GM19324 (cell line): Measurements from ENCODE around the gene DHDDS.
"Not testable (repeated sequence)": the region's sequence is repeated elsewhere in the genome, so short reads cannot be mapped to it uniquely, and the experiment has no call there.

Experiments
- ATAC-seq: cut with Tn5 transposase; IDR thresholded peaks from one replicate; pipeline ENCODE4 v1.9.1; 2021; ENCODE audit warnings: mild to moderate bottlenecking, moderate library complexity; ENCODE audit not compliant: unreplicated experiment, low FRiP score

The DHDDS gene

DNA sequence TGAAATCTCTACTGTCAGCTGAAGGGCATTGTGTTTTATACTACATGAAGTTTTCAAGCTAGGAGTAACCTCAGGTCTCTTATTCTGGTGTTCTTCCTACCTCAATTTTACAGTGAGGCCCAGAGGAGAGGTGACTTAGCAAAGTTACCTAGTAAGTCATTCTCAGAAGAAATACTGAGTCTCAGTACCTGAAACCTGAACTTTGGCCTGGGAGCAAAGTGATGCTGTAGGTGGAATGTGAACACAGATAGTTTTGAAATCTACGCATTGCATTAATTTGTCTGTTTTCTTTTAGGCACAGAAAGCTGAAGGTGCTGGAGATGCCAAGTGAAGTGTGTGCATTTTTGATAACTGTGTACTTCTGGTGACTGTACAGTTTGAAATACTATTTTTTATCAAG, 42.7 kb downstream of the DHDDS start:
- no peak for ATAC-seq

GRCh38 chr1:26475989-26476388, 43.9 kb downstream of the DHDDS start:
- no peak for ATAC-seq

DNA sequence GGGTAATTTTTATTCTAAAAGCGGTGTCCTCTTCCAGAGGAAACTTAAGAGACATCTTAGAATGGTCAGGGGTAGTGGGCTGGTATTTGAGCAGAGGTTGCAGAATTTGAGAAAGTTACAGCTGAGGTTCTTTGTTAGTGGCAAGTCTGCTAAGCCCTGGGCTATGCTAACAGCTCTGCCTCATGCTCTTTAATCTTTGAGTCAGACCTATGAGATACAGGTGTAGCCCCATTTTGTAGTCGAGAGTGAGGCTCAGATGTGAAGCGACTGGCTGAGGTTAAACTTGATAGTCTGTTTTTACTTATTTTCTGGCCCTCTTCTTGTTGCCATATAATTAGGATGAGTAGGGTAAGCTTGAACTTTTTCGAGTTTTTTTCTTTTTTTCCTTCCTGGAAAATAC, 44.8 kb downstream of the DHDDS start:
- ATAC-seq = no peak

DNA sequence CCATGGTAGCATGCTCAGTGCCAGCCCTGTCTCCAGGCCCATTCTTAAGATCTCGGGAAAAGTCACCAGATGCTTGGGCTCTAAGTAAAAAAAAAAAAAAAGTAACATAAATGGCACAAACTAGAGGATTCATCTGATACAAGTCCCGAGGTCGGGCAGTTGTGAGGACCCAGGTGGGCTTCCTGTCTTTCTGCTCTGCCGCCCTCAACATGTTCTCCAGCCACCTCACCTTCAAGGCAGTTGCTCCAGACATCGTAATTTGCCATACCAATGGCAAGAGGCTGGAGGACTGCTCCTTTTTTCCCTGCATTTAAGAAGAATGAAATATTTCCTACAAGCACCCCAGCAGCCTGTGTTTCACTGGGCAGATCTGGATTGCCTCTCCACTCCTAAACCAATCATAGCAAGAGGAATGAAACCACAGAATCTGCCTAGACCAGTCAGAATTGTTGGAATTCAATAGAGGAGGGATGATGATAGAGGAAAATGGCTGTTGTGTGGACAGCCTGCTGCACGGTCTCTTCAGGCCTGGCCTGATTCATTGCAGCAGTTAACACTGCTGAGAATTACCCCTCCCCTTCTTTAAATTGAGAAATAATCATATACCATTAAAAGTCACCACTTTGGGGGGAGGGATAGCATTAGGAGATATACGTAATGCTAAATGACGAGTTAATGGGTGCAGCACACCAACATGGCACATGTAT, 45.5 kb downstream of the DHDDS start:
- no peak for ATAC-seq

DNA sequence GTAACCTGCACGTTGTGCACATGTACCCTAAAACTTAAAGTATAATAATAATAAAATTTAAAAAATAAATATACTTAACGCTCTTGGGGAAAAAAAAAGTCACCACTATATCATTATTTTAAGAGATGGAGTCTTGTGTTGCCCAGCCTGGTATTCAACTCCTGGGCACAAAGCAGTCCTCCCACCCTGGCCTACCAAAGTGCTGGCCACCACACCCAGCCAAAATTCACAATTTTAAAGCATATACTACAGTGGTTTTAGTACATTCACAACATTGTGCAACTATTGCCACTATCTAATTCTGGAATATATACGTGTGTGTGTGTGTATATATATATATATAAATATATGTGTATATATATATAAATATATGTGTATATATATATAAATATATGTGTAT, 46.0 kb downstream of the DHDDS start:
- no peak for ATAC-seq

GRCh38 chr1:26478988-26479387, 46.9 kb downstream of the DHDDS start:
- ATAC-seq = no peak

DNA sequence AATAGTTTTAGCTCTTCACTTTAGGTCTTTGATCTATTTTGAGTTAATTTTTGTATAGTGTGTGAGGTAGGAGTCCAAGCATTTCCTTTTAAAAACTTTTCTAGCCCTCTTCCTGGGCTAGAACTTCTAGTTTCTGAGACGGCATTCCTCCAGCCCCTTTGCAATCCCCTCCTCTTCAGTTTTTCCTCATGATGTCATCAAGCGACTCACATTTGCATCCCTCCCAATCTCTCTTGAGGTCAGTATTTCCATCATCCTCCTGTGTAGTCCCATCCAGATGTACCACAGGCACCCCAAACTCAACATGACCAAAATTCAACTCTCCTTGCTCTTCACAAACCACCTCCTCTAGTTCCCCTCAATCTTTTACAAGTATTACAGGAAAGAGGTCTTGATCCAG, 50.8 kb downstream of the DHDDS start:
- no peak for ATAC-seq

DNA sequence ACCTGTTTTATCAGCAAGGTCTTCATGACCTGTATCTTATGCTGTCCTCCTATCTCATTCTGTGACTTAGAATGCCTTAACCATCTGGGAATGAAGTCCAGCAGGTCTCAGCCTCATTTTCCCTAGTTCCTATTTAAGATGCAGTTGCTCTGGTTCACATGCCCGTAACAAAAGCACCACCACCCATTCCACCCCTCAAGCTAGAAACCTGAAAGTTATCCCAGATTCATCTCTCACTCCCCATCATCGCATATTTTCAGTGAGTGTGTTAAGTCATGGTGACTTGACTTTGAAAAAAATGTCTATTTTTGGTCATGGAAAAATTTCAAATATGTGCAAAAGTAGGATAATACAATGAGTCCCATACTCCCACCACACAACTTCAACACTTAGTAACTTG, 51.9 kb downstream of the DHDDS start:
- no peak for ATAC-seq

DNA sequence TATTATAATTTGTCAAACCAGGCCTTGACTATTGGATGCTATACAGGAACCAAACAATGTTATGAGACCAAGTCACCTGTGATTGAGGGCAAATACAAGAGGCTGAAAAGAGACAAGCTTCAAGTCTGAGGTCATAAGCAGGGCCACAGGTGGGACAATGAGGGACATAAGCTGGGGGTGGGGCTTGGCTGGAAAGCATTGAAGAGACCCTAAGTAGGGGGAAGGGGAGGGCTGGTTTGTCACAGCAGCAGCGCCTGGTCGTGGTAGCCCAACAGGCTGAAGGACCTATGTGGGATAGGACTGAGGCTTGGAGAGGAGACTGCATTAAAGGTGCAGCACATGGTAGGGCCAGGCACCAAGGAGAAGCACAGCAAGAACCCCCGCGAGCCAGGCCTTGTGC, 58.0 kb downstream of the DHDDS start:
- no peak for ATAC-seq

GRCh38 chr1:26493267-26493666, 61.1 kb downstream of the DHDDS start:
- ATAC-seq = no peak

GRCh38 chr1:26493938-26494337, 61.8 kb downstream of the DHDDS start:
- ATAC-seq = no peak

DNA sequence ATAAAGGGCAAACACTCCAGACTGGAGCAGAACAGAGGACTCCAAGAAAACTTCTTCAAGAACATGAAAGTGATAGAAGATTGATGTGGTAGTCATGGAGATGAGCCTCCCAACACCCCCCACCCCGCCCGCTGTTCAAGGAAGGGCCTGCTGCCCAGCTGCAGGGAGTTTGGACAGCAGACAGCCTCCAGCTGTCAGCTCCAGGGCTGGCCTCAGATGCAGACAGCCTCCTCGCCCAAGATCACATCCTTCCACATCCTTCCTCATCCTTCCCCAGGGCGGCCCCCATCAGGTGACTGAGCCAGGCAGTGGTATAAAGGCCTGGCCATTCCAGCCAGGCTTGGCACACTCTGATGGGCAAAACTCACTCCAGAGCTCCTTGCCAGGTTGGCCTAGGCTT, 64.7 kb downstream of the DHDDS start:
- ATAC-seq = no peak

- ATAC-seq = no peak
These were observed 66.8 kb downstream of the DHDDS start for GRCh38 chr1:26498894-26499293.

GRCh38 chr1:26500488-26501175, 68.5 kb downstream of the DHDDS start:
- ATAC-seq = peak; percentile 70

DNA sequence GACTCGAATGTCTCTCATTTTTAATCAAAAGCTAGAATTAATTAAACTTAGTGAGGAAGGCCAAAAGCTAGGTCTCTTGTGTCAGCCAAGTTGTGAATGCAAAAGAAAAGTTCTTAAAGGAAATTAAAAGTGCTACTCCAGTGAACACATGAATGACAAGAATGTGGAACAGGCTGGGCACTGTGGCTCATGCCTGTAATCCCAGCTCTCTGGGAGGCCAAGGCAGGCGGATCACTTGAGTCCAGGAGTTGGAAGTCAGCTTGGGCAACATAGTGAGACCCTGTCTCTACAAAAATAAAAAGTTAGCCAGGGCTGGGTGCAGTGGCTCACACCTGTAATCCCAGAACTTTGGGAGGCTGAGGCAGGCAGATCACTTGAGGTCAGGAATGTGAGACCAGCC, 78.6 kb downstream of the DHDDS start:
- not testable (repeated sequence) for ATAC-seq

DNA sequence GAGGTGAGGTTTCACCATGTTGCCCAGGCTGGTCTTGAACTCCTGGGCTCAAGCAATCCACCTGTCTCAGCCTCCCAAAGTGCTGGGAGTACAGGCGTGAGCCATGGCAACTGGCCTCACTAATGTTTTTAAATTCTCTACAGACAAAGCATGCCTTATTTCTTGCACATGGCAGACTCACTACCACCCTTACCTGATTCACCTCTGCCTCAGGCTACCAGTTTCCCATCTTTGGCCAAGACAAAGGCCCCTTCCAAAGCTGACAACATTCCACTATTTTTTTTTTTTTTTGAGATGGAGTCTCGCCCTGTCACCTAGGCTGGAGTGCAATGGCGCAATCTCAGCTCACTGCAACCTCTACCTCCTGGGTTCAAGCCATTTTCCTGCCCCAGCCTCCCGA, 83.7 kb downstream of the DHDDS start:
- not testable (repeated sequence) for ATAC-seq

DNA sequence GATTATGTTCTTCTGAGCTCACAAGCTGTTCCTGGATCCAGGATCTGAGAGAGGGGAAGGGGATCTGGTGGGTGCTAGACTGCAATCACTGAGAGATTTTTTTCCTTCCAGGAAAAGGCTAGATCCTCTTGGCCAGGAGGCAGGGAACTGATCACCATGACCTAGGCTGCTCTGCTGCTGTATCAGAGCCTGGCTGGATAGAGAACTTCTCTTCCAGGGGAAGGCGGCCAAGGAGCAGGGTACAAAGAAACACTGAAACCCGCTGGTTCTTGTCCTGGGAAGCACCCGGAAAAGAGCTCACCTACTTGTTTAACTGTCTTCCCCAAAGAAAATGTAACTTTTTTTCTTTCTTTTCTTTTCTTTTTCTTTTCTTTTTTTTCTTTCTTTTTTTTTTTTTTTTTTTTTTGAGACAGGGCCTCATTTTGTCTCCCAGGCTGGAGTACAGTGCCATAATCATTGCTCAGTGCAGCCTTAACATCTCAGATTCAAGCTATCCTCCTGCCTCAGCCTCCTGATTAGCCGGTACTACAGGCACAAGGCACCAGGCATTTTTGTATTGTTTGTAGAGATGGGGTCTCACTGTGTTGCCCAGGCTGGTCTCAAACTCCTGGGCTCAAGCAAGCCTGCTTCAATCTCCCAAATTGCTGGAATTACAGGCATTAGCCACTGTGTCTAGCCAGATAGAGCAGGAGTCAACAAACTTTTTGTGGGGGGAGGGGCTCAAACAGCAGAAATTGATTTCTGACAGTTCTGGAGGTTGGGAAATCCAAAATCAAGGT, 85.1 kb downstream of the DHDDS start:
- no peak for ATAC-seq

DNA sequence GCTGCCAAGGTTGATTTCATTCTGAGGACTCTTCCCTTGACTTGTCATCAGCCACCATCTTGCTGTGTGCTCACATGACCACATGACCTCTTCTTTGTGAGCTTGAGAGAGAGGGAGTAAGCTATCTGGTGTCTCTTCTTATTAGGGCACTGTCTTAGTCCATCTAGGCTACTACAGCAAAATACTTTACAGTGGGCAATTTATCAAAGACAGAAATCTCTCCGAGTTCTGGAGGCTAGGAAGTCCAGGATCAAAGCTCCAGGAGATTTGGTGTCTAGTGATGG, 85.6 kb downstream of the DHDDS start:
- ATAC-seq = no peak

DNA sequence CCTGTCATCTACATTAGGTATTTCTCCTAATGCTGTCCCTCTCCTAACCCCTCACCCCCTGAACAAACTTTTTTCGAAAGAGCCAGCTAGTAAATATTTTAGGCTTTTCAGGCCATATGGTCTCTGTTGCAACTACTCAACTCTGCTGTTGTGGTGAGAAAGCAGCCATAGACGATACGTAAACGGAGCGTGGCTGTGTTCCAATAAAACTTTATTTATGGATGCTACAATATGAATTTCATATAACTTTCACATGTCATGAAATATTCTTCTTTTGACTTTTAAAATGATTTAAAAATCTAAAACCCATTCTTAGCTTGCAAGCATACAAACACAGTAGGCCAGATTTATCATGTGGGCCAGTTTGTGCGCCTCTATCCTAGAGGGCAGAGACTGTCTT, 86.2 kb downstream of the DHDDS start:
- no peak for ATAC-seq

- ATAC-seq = no peak
These were observed 88.2 kb downstream of the DHDDS start for GRCh38 chr1:26520339-26520738.
